ENCODE results near the gene MYO3B.

MYO3B gene

DNA sequence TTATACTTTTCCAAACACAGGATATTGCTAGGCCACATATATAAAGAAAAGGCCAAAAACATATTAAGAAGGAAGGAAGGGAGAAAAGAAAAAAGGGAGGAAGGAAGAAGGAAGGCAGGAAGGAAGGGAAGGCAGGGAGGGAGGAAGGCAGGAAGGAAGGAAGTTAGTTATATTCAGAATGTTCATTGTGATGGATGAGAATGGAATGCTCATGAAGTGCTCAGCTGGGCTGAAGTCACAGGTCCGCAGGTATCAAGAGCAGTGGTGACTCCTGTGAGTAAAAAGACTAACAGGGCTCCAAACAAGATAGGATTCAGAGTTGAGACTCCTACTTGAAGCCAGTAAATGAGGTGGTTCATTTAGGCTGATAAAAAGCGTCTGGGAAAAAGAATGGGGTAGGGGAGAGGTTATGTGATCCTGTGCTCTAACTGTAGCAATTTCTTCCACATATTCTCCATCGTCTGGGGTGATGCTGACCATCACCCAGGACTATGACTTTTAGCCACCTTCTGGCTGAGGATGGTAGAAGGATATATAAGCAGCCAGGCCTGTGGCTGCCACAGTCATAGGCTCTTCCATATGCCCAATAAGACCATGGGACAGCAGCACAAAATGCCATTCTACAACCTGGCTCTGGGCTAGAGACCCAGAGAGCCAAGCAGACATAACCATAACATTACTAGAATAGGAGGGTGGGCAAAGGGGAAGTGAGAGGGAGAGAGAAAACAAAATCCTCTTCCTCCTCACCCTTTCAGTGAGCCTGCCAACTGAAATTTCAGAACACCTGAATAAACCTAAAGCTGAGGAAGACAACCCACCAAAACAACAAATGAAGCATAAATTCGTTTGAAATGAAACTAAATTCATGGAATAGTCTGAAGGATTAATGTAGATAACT lies 173.2 kb downstream of the MYO3B start:
- no peak overlapping the region for H3K4me3 ChIP-seq
- no peaks in the 10 kb centered on the region for H3K9me3 ChIP-seq (ENCODE audit: low read depth, low read length)
- no peaks in the 10 kb centered on the region for H3K36me3 ChIP-seq (ENCODE audit: insufficient read depth, low read length)
- no peak overlapping the region for H3K27ac ChIP-seq
- DNase-seq (ENCODE audit: low read depth, low spot score), result no peak
- no peak overlapping the region for H3K9ac ChIP-seq (ENCODE audit: insufficient read length)
- TF ChIP-seq POLR2AphosphoS5 (IDR thresholded peaks at IDR 0.05; ENCODE audit: borderline replicate concordance, low read depth, low read length), result no peak
- no peak for TF ChIP-seq FOXP2 (optimal IDR thresholded peaks at IDR 0.05; ENCODE audit: control extremely low read depth, extremely low read length, insufficient read depth)

DNA sequence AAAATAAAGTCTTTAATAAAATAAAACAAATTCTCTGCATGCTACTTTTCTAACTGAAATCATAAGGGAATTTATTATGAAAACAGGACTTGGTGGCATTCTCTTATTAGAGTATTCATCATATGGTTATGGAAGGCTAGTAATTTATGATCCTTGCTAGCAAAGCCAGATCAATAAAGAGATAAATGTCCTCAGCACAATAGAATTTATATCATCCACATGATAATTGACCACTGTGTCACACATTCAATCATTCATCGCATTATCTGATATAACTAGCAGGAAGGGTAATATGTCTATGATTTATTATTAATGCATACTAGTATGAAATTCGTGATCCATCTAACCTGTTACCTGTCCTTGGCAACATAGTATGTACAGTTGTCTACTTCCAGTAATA lies 175.8 kb downstream of the MYO3B start:
- TF ChIP-seq POLR2AphosphoS5 (IDR thresholded peaks at IDR 0.05; ENCODE audit: borderline replicate concordance, low read depth, low read length), result no peak
- no peak for TF ChIP-seq FOXP2 (optimal IDR thresholded peaks at IDR 0.05; ENCODE audit: control extremely low read depth, extremely low read length, insufficient read depth)
- no peak for TF ChIP-seq EZH2 (IDR thresholded peaks at IDR 0.05)
- Histone ChIP-seq H3K9me3 (ENCODE audit: low read depth, low read length) (no peaks in the 10 kb centered on the region), H3K9ac (ENCODE audit: insufficient read length) (no peak overlapping the region), H3K4me3 (no peak overlapping the region), H3K27ac (no peak overlapping the region), H3K36me3 (ENCODE audit: insufficient read depth, low read length) (no peaks in the 10 kb centered on the region)
- no peak for DNase-seq (ENCODE audit: low read depth, low spot score)

- H3K36me3 ChIP-seq (ENCODE audit: insufficient read depth, low read length), result no peaks in the 10 kb centered on the region
- H3K27ac ChIP-seq, result no peak overlapping the region
- no peaks in the 10 kb centered on the region for H3K9me3 ChIP-seq (ENCODE audit: low read depth, low read length)
- DNase-seq (ENCODE audit: low read depth, low spot score), result no peak
- no peak overlapping the region for H3K9ac ChIP-seq (ENCODE audit: insufficient read length)
- no peak for TF ChIP-seq FOXP2 (optimal IDR thresholded peaks at IDR 0.05; ENCODE audit: control extremely low read depth, extremely low read length, insufficient read depth)
- TF ChIP-seq EZH2 (IDR thresholded peaks at IDR 0.05), result no peak
- TF ChIP-seq POLR2AphosphoS5 (IDR thresholded peaks at IDR 0.05; ENCODE audit: borderline replicate concordance, low read depth, low read length), result no peak
- H3K4me3 ChIP-seq, result no peak overlapping the region
Measured at GRCh38 chr2:170354388-170354787, 176.4 kb downstream of the MYO3B start.

- Histone ChIP-seq H3K4me3 (no peak overlapping the region), H3K9me3 (ENCODE audit: low read depth, low read length) (no peaks in the 10 kb centered on the region), H3K9ac (ENCODE audit: insufficient read length) (no peak overlapping the region), H3K27ac (no peak overlapping the region), H3K36me3 (ENCODE audit: insufficient read depth, low read length) (no peaks in the 10 kb centered on the region)
- DNase-seq (ENCODE audit: low read depth, low spot score), result no peak
- TF ChIP-seq POLR2AphosphoS5 (IDR thresholded peaks at IDR 0.05; ENCODE audit: borderline replicate concordance, low read depth, low read length), result no peak
Measured at GRCh38 chr2:170354855-170355780, 177.2 kb downstream of the MYO3B start.

- Histone ChIP-seq H3K4me3 (no peak overlapping the region), H3K36me3 (ENCODE audit: insufficient read depth, low read length) (no peaks in the 10 kb centered on the region), H3K27ac (no peak overlapping the region), H3K9ac (ENCODE audit: insufficient read length) (no peak overlapping the region), H3K9me3 (ENCODE audit: low read depth, low read length) (no peaks in the 10 kb centered on the region)
- no peak for DNase-seq (ENCODE audit: low read depth, low spot score)
- TF ChIP-seq POLR2AphosphoS5 (IDR thresholded peaks at IDR 0.05; ENCODE audit: borderline replicate concordance, low read depth, low read length) (no peak), EZH2 (IDR thresholded peaks at IDR 0.05) (no peak), FOXP2 (optimal IDR thresholded peaks at IDR 0.05; ENCODE audit: control extremely low read depth, extremely low read length, insufficient read depth) (no peak)
Measured at GRCh38 chr2:170359466-170359865, 181.5 kb downstream of the MYO3B start.

DNA sequence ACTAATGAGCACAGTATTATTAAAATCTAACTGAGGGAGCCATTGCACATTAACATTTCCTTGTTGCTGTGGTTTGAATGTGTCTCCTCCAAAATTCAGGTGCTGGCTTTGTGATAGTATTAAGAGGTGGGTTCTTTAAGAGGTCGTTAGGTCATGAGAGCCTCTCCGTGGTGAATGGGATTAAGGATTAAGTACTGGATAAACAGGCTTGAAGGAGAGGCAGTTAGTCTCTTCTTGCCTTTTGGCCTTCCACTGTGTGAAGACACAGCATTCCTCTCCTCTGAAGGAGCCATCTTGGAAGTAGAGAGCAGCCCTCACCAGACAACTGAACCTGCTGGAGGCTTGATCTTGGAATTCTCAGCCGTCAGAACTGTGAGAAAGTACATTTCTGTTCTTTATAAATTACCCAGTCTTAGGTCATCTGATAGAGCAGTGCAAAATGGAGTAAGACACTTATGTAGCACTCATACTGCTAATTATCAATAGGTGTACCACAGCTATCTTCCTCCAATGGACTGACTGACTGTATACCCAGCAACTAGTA lies 182.7 kb downstream of the MYO3B start:
- Histone ChIP-seq H3K36me3 (ENCODE audit: insufficient read depth, low read length) (no peaks in the 10 kb centered on the region), H3K9me3 (ENCODE audit: low read depth, low read length) (no peaks in the 10 kb centered on the region), H3K4me3 (no peak overlapping the region), H3K9ac (ENCODE audit: insufficient read length) (no peak overlapping the region), H3K27ac (no peak overlapping the region)
- DNase-seq (ENCODE audit: low read depth, low spot score), result no peak
- TF ChIP-seq FOXP2 (optimal IDR thresholded peaks at IDR 0.05; ENCODE audit: control extremely low read depth, extremely low read length, insufficient read depth) (no peak), POLR2AphosphoS5 (IDR thresholded peaks at IDR 0.05; ENCODE audit: borderline replicate concordance, low read depth, low read length) (no peak)

GRCh38 chr2:170361090-170361936 lies 183.4 kb downstream of the MYO3B start:
- H3K4me3 ChIP-seq, result no peak overlapping the region
- no peak overlapping the region for H3K27ac ChIP-seq
- no peaks in the 10 kb centered on the region for H3K9me3 ChIP-seq (ENCODE audit: low read depth, low read length)
- DNase-seq (ENCODE audit: low read depth, low spot score), result peak; percentile 3
- no peaks in the 10 kb centered on the region for H3K36me3 ChIP-seq (ENCODE audit: insufficient read depth, low read length)
- no peak overlapping the region for H3K9ac ChIP-seq (ENCODE audit: insufficient read length)
- no peak for TF ChIP-seq FOXP2 (optimal IDR thresholded peaks at IDR 0.05; ENCODE audit: control extremely low read depth, extremely low read length, insufficient read depth)
- TF ChIP-seq POLR2AphosphoS5 (IDR thresholded peaks at IDR 0.05; ENCODE audit: borderline replicate concordance, low read depth, low read length), result no peak
- TF ChIP-seq EZH2 (IDR thresholded peaks at IDR 0.05), result no peak
